Measurements from ENCODE around the gene POLR3GL.

The POLR3GL gene

GRCh38 chr1:145993618-145994390, 29.3 kb downstream of the POLR3GL start:
- no peaks in the 10 kb centered on the region for H3K9me3 ChIP-seq (ENCODE audit: control insufficient read depth, low read length)
- WGBS, 2 experiments (ENCODE audit: insufficient coverage in 2 of 2) = 100% methylated on average over 3 to 5 of the region's 6 CpGs
- peak overlapping the region; percentile 77 for H3K4me3 ChIP-seq (ENCODE audit: extremely low read depth, insufficient read depth, low read length, poor library complexity, severe bottlenecking)
- peaks cover 35% of the 10 kb centered on the region for H3K36me3 ChIP-seq (ENCODE audit: control insufficient read depth, insufficient read depth, low read length)
- H3K27ac ChIP-seq (ENCODE audit: low read depth, low read length, severe bottlenecking) = no peak overlapping the region
- H3K4me1 ChIP-seq (ENCODE audit: control insufficient read depth, insufficient read depth, low read length, poor library complexity, severe bottlenecking) = peaks cover 30% of the 10 kb centered on the region

- Histone ChIP-seq H3K27ac (ENCODE audit: low read depth, low read length, severe bottlenecking) (no peak overlapping the region), H3K4me1 (ENCODE audit: control insufficient read depth, insufficient read depth, low read length, poor library complexity, severe bottlenecking) (peaks cover 29% of the 10 kb centered on the region), H3K9me3 (ENCODE audit: control insufficient read depth, low read length) (no peaks in the 10 kb centered on the region), H3K36me3 (ENCODE audit: control insufficient read depth, insufficient read depth, low read length) (peaks cover 35% of the 10 kb centered on the region), H3K4me3 (ENCODE audit: extremely low read depth, insufficient read depth, low read length, poor library complexity, severe bottlenecking) (peak overlapping the region; percentile 77)
- WGBS, 2 experiments (ENCODE audit: insufficient coverage in 2 of 2) = 95 to 97% methylated on average over 7 to 8 of the region's 10 CpGs
Observed at GRCh38 chr1:145994391-145995120, 30.1 kb downstream of the POLR3GL start.

- 40 to 94% methylated on average over 1 to 3 of the region's 8 CpGs for WGBS, 2 experiments (ENCODE audit: insufficient coverage in 2 of 2)
- H3K36me3 ChIP-seq (ENCODE audit: control insufficient read depth, insufficient read depth, low read length) = peaks cover 35% of the 10 kb centered on the region
- H3K27ac ChIP-seq (ENCODE audit: low read depth, low read length, severe bottlenecking) = no peak overlapping the region
- H3K4me1 ChIP-seq (ENCODE audit: control insufficient read depth, insufficient read depth, low read length, poor library complexity, severe bottlenecking) = peaks cover 29% of the 10 kb centered on the region
- peak overlapping the region; percentile 77 for H3K4me3 ChIP-seq (ENCODE audit: extremely low read depth, insufficient read depth, low read length, poor library complexity, severe bottlenecking)
- H3K9me3 ChIP-seq (ENCODE audit: control insufficient read depth, low read length) = no peaks in the 10 kb centered on the region
Observed at GRCh38 chr1:145995148-145995881, 30.8 kb downstream of the POLR3GL start.

GRCh38 chr1:145995964-145996432, 31.5 kb downstream of the POLR3GL start:
- Histone ChIP-seq H3K4me1 (ENCODE audit: control insufficient read depth, insufficient read depth, low read length, poor library complexity, severe bottlenecking) (peaks cover 29% of the 10 kb centered on the region), H3K4me3 (ENCODE audit: extremely low read depth, insufficient read depth, low read length, poor library complexity, severe bottlenecking) (peak overlapping the region; percentile 77), H3K9me3 (ENCODE audit: control insufficient read depth, low read length) (no peaks in the 10 kb centered on the region), H3K36me3 (ENCODE audit: control insufficient read depth, insufficient read depth, low read length) (peaks cover 35% of the 10 kb centered on the region), H3K27ac (ENCODE audit: low read depth, low read length, severe bottlenecking) (peak overlapping the region; percentile 84)
- 6 to 10% methylated on average over 7 of the region's 13 CpGs for WGBS, 2 experiments (ENCODE audit: insufficient coverage in 2 of 2)

- 1 to 9% methylated on average over 12 to 28 of the region's 30 CpGs for WGBS, 2 experiments (ENCODE audit: insufficient coverage in 2 of 2)
- H3K4me3 ChIP-seq (ENCODE audit: extremely low read depth, insufficient read depth, low read length, poor library complexity, severe bottlenecking) = peak within 1 kb of the TSS; percentile 77
- H3K27ac ChIP-seq (ENCODE audit: low read depth, low read length, severe bottlenecking) = peak within 1 kb of the TSS; percentile 84
- peaks cover 29% of the 10 kb centered on the region for H3K4me1 ChIP-seq (ENCODE audit: control insufficient read depth, insufficient read depth, low read length, poor library complexity, severe bottlenecking)
- peaks cover 35% of the 10 kb centered on the region for H3K36me3 ChIP-seq (ENCODE audit: control insufficient read depth, insufficient read depth, low read length)
- no peaks in the 10 kb centered on the region for H3K9me3 ChIP-seq (ENCODE audit: control insufficient read depth, low read length)
Observed at GRCh38 chr1:145996433-145997015, 32.0 kb downstream of the POLR3GL start, which contains the start of gene TXNIP. TXNIP (minus strand) TSS chr1:145996579; CDS start chr1:145996266, 313 bp downstream.

GRCh38 chr1:145997016-145997717, 32.7 kb downstream of the POLR3GL start:
- H3K4me1 ChIP-seq (ENCODE audit: control insufficient read depth, insufficient read depth, low read length, poor library complexity, severe bottlenecking) = peaks cover 29% of the 10 kb centered on the region
- H3K27ac ChIP-seq (ENCODE audit: low read depth, low read length, severe bottlenecking) = peak overlapping the region; percentile 84
- H3K9me3 ChIP-seq (ENCODE audit: control insufficient read depth, low read length) = no peaks in the 10 kb centered on the region
- H3K36me3 ChIP-seq (ENCODE audit: control insufficient read depth, insufficient read depth, low read length) = peaks cover 35% of the 10 kb centered on the region
- peak overlapping the region; percentile 77 for H3K4me3 ChIP-seq (ENCODE audit: extremely low read depth, insufficient read depth, low read length, poor library complexity, severe bottlenecking)
- 42 to 49% methylated on average over 7 to 8 of the region's 12 CpGs for WGBS, 2 experiments (ENCODE audit: insufficient coverage in 2 of 2)

GRCh38 chr1:145997718-145998023, 33.2 kb downstream of the POLR3GL start:
- no CpG with 5 or more reads among the region's 3 CpGs for WGBS, 2 experiments (ENCODE audit: insufficient coverage in 2 of 2)
- H3K36me3 ChIP-seq (ENCODE audit: control insufficient read depth, insufficient read depth, low read length) = peaks cover 30% of the 10 kb centered on the region
- no peak overlapping the region for H3K4me3 ChIP-seq (ENCODE audit: extremely low read depth, insufficient read depth, low read length, poor library complexity, severe bottlenecking)
- peaks cover 25% of the 10 kb centered on the region for H3K4me1 ChIP-seq (ENCODE audit: control insufficient read depth, insufficient read depth, low read length, poor library complexity, severe bottlenecking)
- peak overlapping the region; percentile 45 for H3K27ac ChIP-seq (ENCODE audit: low read depth, low read length, severe bottlenecking)
- H3K9me3 ChIP-seq (ENCODE audit: control insufficient read depth, low read length) = no peaks in the 10 kb centered on the region

GRCh38 chr1:145999321-146000024, 35.0 kb downstream of the POLR3GL start:
- H3K4me3 ChIP-seq (ENCODE audit: extremely low read depth, insufficient read depth, low read length, poor library complexity, severe bottlenecking) = no peak overlapping the region
- peaks cover 12% of the 10 kb centered on the region for H3K36me3 ChIP-seq (ENCODE audit: control insufficient read depth, insufficient read depth, low read length)
- no peak overlapping the region for H3K27ac ChIP-seq (ENCODE audit: low read depth, low read length, severe bottlenecking)
- peaks cover 16% of the 10 kb centered on the region for H3K4me1 ChIP-seq (ENCODE audit: control insufficient read depth, insufficient read depth, low read length, poor library complexity, severe bottlenecking)
- H3K9me3 ChIP-seq (ENCODE audit: control insufficient read depth, low read length) = no peaks in the 10 kb centered on the region
- WGBS, 2 experiments (ENCODE audit: insufficient coverage in 2 of 2) = 88 to 91% methylated on average over 4 of the region's 5 CpGs

- H3K4me1 ChIP-seq (ENCODE audit: control insufficient read depth, insufficient read depth, low read length, poor library complexity, severe bottlenecking) = peaks cover 12% of the 10 kb centered on the region
- H3K36me3 ChIP-seq (ENCODE audit: control insufficient read depth, insufficient read depth, low read length) = no peaks in the 10 kb centered on the region
- no peak overlapping the region for H3K27ac ChIP-seq (ENCODE audit: low read depth, low read length, severe bottlenecking)
- H3K9me3 ChIP-seq (ENCODE audit: control insufficient read depth, low read length) = no peaks in the 10 kb centered on the region
- 100% methylated on average over 1 of the region's 2 CpGs; no CpG with 5 or more reads in 1 of the 2 experiments for WGBS, 2 experiments (ENCODE audit: insufficient coverage in 2 of 2)
- H3K4me3 ChIP-seq (ENCODE audit: extremely low read depth, insufficient read depth, low read length, poor library complexity, severe bottlenecking) = no peak overlapping the region
Observed at GRCh38 chr1:146001709-146002108, 37.2 kb downstream of the POLR3GL start.

Data from mesodermal cell (in vitro differentiated cells).